ENCODE results near the gene CD96. TPM values are rescaled to one million over a fixed set of nuclear protein-coding genes. Genes with fewer than 3 reads are reported as not detected.

CD96 gene
- total RNA-seq, 2 donors from 2014 or later = not detected

DNA sequence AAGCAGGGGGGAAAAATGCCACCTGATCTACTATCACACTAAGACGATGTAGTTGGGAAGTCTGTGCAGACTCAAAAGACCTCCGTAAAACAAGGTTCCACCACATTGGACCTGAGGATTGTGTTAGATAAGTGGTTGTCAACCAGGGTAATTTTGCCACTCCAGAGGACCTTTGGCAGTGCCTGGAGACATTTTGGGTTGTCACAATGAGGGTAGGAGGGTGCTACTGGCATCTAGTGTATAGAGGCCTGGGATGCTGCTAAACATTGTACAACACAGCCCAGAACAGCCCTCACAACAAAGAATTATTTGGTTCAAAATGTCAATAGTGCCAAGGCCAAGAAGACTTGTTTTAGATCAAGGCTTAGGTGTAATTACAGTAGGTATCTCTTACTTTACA is 67.7 kb downstream of the CD96 start:
- H3K27ac ChIP-seq (ENCODE audit: low read depth, low read length) = no peak overlapping the region
- no peaks in the 10 kb centered on the region for H3K9me3 ChIP-seq (ENCODE audit: control insufficient read depth, low read length)
- TF ChIP-seq, protein P1, sequence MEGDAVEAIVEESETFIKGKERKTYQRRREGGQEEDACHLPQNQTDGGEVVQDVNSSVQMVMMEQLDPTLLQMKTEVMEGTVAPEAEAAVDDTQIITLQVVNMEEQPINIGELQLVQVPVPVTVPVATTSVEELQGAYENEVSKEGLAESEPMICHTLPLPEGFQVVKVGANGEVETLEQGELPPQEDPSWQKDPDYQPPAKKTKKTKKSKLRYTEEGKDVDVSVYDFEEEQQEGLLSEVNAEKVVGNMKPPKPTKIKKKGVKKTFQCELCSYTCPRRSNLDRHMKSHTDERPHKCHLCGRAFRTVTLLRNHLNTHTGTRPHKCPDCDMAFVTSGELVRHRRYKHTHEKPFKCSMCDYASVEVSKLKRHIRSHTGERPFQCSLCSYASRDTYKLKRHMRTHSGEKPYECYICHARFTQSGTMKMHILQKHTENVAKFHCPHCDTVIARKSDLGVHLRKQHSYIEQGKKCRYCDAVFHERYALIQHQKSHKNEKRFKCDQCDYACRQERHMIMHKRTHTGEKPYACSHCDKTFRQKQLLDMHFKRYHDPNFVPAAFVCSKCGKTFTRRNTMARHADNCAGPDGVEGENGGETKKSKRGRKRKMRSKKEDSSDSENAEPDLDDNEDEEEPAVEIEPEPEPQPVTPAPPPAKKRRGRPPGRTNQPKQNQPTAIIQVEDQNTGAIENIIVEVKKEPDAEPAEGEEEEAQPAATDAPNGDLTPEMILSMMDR (conservative IDR thresholded peaks at IDR 0.05) = no peak
- no peaks in the 10 kb centered on the region for H3K36me3 Mint-ChIP-seq (ENCODE audit: low read depth)
- H3K4me1 Mint-ChIP-seq = no peaks in the 10 kb centered on the region
- no peaks in the 10 kb centered on the region for H3K36me3 ChIP-seq (ENCODE audit: control insufficient read depth, insufficient read depth, low read length)
- H3K4me3 ChIP-seq (ENCODE audit: low read length) = no peak overlapping the region
- no peaks in the 10 kb centered on the region for H3K27me3 ChIP-seq (ENCODE audit: control insufficient read depth, insufficient read depth, low read length, poor library complexity, severe bottlenecking)
- no peak for DNase-seq
- no peaks in the 10 kb centered on the region for H3K4me1 ChIP-seq (ENCODE audit: control insufficient read depth, insufficient read depth, low read length)
- no peaks in the 10 kb centered on the region for H3K27me3 Mint-ChIP-seq (ENCODE audit: insufficient read depth)
- no peaks in the 10 kb centered on the region for H3K9me3 Mint-ChIP-seq
- H3K9ac ChIP-seq (ENCODE audit: extremely low read depth, low read length, poor library complexity, severe bottlenecking) = no peak overlapping the region
- H3K4me3 Mint-ChIP-seq = no peak overlapping the region
- 96 to 100% methylated on average over 2 of the region's 2 CpGs for WGBS, 2 experiments (ENCODE audit: insufficient coverage in 1 of 2, insufficient read length in 1 of 2)
- H3K27ac Mint-ChIP-seq = no peak overlapping the region

DNA sequence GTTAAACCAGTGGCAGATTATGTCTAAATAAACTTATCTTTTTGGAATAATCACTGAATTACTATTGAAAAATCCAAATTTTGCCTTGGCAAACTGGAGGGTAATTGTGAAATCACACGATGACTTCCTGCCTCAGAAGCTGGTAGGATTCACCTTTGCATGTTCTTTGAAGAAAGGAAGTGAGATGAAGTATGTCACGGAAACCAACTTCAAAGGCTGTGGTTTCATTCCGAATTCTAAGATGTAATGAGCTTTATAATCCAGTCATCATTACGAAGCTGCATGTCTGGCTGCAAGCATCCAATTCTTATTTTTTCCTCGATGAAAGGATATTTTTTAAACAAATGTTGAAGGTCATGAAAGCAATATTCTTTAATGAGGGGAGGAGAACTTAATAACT is 68.2 kb downstream of the CD96 start:
- Histone ChIP-seq H3K4me1 (ENCODE audit: control insufficient read depth, insufficient read depth, low read length) (no peaks in the 10 kb centered on the region), H3K27me3 (ENCODE audit: control insufficient read depth, insufficient read depth, low read length, poor library complexity, severe bottlenecking) (no peaks in the 10 kb centered on the region), H3K9ac (ENCODE audit: extremely low read depth, low read length, poor library complexity, severe bottlenecking) (no peak overlapping the region), H3K9me3 (ENCODE audit: control insufficient read depth, low read length) (no peaks in the 10 kb centered on the region), H3K27ac (ENCODE audit: low read depth, low read length) (no peak overlapping the region), H3K36me3 (ENCODE audit: control insufficient read depth, insufficient read depth, low read length) (no peaks in the 10 kb centered on the region), H3K4me3 (ENCODE audit: low read length) (no peak overlapping the region)
- Mint-ChIP-seq H3K9me3 (no peaks in the 10 kb centered on the region), H3K36me3 (ENCODE audit: low read depth) (no peaks in the 10 kb centered on the region), H3K27ac (no peak overlapping the region), H3K4me3 (no peak overlapping the region), H3K27me3 (ENCODE audit: insufficient read depth) (no peaks in the 10 kb centered on the region), H3K4me1 (no peaks in the 10 kb centered on the region)
- 94 to 97% methylated on average over 4 to 5 of the region's 5 CpGs for WGBS, 2 experiments (ENCODE audit: insufficient coverage in 1 of 2, insufficient read length in 1 of 2)
- TF ChIP-seq, protein P1 (conservative IDR thresholded peaks at IDR 0.05) = no peak
- no peak for DNase-seq

DNA sequence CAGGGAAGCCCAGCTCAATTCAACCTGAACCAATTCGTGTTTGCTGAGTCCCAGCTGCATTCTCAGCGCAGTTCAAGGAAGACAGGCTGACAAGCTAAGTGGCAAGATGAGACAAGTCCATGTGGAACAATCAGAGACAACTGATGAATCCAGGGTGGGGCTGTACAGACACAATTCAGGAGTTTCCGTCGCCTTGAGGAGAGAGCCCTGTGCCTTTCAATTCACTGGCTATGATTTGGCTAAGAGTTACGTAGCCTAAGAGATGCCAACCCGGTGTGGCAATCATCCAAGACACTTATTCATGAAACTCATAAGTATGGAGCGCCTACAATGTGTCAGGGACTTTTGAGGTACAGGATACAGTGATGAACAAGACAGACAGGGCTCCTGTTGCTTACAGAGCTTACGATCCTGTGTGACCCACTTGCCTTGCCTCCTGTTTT is 68.6 kb downstream of the CD96 start:
- DNase-seq = no peak
- Histone ChIP-seq H3K36me3 (ENCODE audit: control insufficient read depth, insufficient read depth, low read length) (no peaks in the 10 kb centered on the region), H3K27me3 (ENCODE audit: control insufficient read depth, insufficient read depth, low read length, poor library complexity, severe bottlenecking) (no peaks in the 10 kb centered on the region), H3K9ac (ENCODE audit: extremely low read depth, low read length, poor library complexity, severe bottlenecking) (no peak overlapping the region), H3K4me1 (ENCODE audit: control insufficient read depth, insufficient read depth, low read length) (no peaks in the 10 kb centered on the region), H3K27ac (ENCODE audit: low read depth, low read length) (no peak overlapping the region), H3K4me3 (ENCODE audit: low read length) (no peak overlapping the region), H3K9me3 (ENCODE audit: control insufficient read depth, low read length) (no peaks in the 10 kb centered on the region)
- H3K27ac Mint-ChIP-seq = no peak overlapping the region
- no peak overlapping the region for H3K4me3 Mint-ChIP-seq
- no peaks in the 10 kb centered on the region for H3K9me3 Mint-ChIP-seq
- TF ChIP-seq, protein P1 (conservative IDR thresholded peaks at IDR 0.05) = no peak
- no peaks in the 10 kb centered on the region for H3K36me3 Mint-ChIP-seq (ENCODE audit: low read depth)
- WGBS, 2 experiments (ENCODE audit: insufficient coverage in 1 of 2, insufficient read length in 1 of 2) = 93 to 97% methylated on average over 7 to 8 of the region's 8 CpGs
- no peaks in the 10 kb centered on the region for H3K27me3 Mint-ChIP-seq (ENCODE audit: insufficient read depth)
- no peaks in the 10 kb centered on the region for H3K4me1 Mint-ChIP-seq

Data from endodermal cell (in vitro differentiated cells).